ENCODE measurements around the gene DYDC1.
"Not testable (repeated sequence)": the region's sequence is repeated elsewhere in the genome, so short reads cannot be mapped to it uniquely, and the experiment has no call there.

The DYDC1 gene

GRCh38 chr10:80344276-80344675, 12.3 kb downstream of the DYDC1 start:
- DNase-seq (ENCODE audit: low read depth), result no peak

- DNase-seq (ENCODE audit: low read depth), result no peak
Measured at GRCh38 chr10:80333983-80334382, 22.6 kb downstream of the DYDC1 start.

- DNase-seq (ENCODE audit: low read depth), result no peak
Measured at GRCh38 chr10:80324891-80325364, 31.6 kb downstream of the DYDC1 start.

GRCh38 chr10:80324086-80324485, 32.5 kb downstream of the DYDC1 start:
- DNase-seq (ENCODE audit: low read depth), result no peak

GRCh38 chr10:80323311-80323710, 33.2 kb downstream of the DYDC1 start:
- DNase-seq (ENCODE audit: low read depth), result no peak

GRCh38 chr10:80322711-80323110, 33.8 kb downstream of the DYDC1 start:
- DNase-seq (ENCODE audit: low read depth), result no peak

GRCh38 chr10:80322158-80322557, 34.4 kb downstream of the DYDC1 start:
- no peak for DNase-seq (ENCODE audit: low read depth)

- DNase-seq (ENCODE audit: low read depth), result no peak
Measured at GRCh38 chr10:80321183-80321582, 35.4 kb downstream of the DYDC1 start.

GRCh38 chr10:80320377-80320776, 36.2 kb downstream of the DYDC1 start:
- DNase-seq (ENCODE audit: low read depth), result no peak

- DNase-seq (ENCODE audit: low read depth), result no peak
Measured at GRCh38 chr10:80319725-80320290, 36.7 kb downstream of the DYDC1 start.

GRCh38 chr10:80319318-80319717, 37.2 kb downstream of the DYDC1 start:
- DNase-seq (ENCODE audit: low read depth), result no peak

- DNase-seq (ENCODE audit: low read depth), result no peak
Measured at GRCh38 chr10:80318742-80319141, 37.8 kb downstream of the DYDC1 start.

- no peak for DNase-seq (ENCODE audit: low read depth)
Measured at GRCh38 chr10:80315391-80315790, 41.2 kb downstream of the DYDC1 start.

- no peak for DNase-seq (ENCODE audit: low read depth)
Measured at GRCh38 chr10:80313523-80313922, 43.0 kb downstream of the DYDC1 start.

GRCh38 chr10:80305989-80306388, 50.6 kb downstream of the DYDC1 start:
- not testable (repeated sequence) for DNase-seq (ENCODE audit: low read depth)

- no peak for DNase-seq (ENCODE audit: low read depth)
Measured at GRCh38 chr10:80296942-80297341, 59.6 kb downstream of the DYDC1 start.

- DNase-seq (ENCODE audit: low read depth), result no peak
Measured at GRCh38 chr10:80292607-80293239, 63.8 kb downstream of the DYDC1 start.

- no peak for DNase-seq (ENCODE audit: low read depth)
Measured at GRCh38 chr10:80290474-80291220, 65.9 kb downstream of the DYDC1 start.

- no peak for DNase-seq (ENCODE audit: low read depth)
Measured at GRCh38 chr10:80289451-80290287, 66.9 kb downstream of the DYDC1 start, which contains the start of gene MAT1A. MAT1A (minus strand) TSS chr10:80289658; CDS start chr10:80289423, 235 bp downstream.

GRCh38 chr10:80288849-80289248, 67.7 kb downstream of the DYDC1 start:
- DNase-seq (ENCODE audit: low read depth), result no peak
